Dermis blood vessel endothelial cell (primary cell): ENCODE data around the gene PCLAF. TPM values are rescaled to one million over a fixed set of nuclear protein-coding genes. Genes with fewer than 3 reads are reported as not detected.
A peak's percentile ranks its signal among the peaks of the same experiment; 100 is the strongest.
"Not testable (repeated sequence)": the region's sequence is repeated elsewhere in the genome, so short reads cannot be mapped to it uniquely, and the experiment has no call there.

Experiments
- DNase-seq: peaks from one replicate; pipeline ENCODE4 v3.0.0; 2010
- total RNA-seq: library from RNA; depleted of rRNA; stranded (reverse); fragments of >200 nt; gene quantifications from 2 replicates; pipeline ENCODE4 v1.2.3, GENCODE V29; 2014

PCLAF gene, protein sequence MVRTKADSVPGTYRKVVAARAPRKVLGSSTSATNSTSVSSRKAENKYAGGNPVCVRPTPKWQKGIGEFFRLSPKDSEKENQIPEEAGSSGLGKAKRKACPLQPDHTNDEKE
- 13.4 and 31.2 TPM in 2 replicates for total RNA-seq

- peak; percentile 97 for DNase-seq
Measured at GRCh38 chr15:64381000-64381751, at the start of gene PCLAF. Gene PCLAF, minus strand, starts transcription at chr15:64381441. Its CDS starts 70 bp downstream, at chr15:64381371.

GRCh38 chr15:64430000-64430735 lies 48.9 kb upstream of the PCLAF start:
- DNase-seq: peak; percentile 76

DNA sequence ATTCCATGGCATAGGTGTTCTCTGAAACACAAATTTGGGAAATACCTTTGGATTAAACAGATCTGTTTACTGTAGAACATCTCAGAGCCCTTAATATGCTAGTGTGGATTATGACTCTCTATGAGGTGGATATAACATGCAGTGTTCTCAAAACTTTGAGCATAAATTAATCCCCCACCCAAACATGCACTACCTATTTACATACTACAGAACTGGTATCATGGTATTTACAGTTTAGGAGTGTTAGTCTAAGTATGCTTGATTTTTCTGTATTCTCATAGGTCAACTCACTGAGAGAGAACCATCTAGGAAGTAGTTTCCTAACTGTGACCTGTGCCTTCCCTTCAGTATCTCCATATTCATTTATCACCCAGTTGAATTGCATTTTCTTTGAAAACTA lies 48.2 kb upstream of the PCLAF start:
- no peak for DNase-seq

GRCh38 chr15:64426845-64427465 lies 45.7 kb upstream of the PCLAF start:
- peak; percentile 68 for DNase-seq

DNA sequence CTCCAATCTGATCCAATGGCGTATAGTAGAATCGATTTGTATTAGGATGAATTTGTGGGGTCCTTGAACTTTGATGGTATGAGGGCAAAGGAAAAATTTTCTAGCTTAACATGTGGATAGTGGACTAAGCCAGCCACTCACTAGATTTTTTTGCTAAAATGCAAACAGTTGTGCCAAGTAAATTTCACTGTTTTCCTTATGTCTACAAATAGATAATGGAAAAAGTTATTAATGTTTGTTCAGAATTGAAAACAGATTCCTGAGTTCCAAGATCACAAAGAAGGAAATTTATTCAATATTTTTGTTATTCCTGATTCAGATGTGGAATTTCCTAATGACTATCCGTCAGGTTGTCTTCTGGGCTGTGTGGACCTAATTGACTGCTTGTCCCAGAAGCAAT lies 44.0 kb upstream of the PCLAF start:
- DNase-seq: no peak

- DNase-seq: no peak
Measured at GRCh38 chr15:64423970-64424369, 42.7 kb upstream of the PCLAF start.

- no peak for DNase-seq
Measured at GRCh38 chr15:64422697-64423096, 41.5 kb upstream of the PCLAF start.

DNA sequence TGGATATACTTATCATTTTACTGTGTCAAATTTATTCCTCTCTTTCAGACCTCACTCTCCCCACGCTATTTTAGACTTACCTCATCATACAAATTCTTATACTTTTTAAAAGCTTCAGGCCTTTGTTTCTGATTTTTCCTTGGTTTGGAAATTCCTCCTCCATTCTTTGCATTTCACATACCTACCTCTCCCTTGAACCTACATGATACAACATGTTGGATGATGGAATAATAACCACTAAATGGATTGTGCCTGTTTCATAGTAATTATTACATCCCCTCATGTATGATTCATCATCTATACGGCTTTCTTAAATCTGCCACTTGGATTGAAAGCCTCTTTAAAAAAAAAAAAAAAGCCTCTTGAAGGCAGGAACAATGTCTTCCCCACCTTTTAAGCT lies 31.0 kb upstream of the PCLAF start:
- DNase-seq: no peak

GRCh38 chr15:64400583-64400982 lies 19.3 kb upstream of the PCLAF start:
- no peak for DNase-seq

GRCh38 chr15:64398575-64398974 lies 17.3 kb upstream of the PCLAF start:
- DNase-seq: no peak

GRCh38 chr15:64396789-64397188 lies 15.5 kb upstream of the PCLAF start:
- DNase-seq: no peak

DNA sequence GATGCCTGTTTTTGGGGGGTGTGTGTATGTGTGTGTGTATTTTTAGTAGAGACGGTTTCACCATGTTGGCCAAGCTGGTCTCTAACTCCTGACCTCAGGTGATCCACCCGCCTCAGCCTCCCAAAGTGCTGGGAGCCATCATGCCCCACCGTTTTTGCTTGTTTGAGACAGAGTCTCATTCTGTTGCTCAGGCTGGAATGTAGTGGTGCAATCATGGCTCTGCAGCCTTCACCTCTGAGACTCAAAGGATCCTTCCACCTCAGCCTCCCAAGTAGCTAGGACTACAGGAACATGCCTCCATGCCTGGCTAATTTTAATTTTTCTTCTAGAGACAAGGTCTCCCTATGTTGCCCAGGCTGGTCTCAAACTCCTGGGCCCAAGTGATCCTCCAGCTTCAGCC lies 11.2 kb upstream of the PCLAF start:
- not testable (repeated sequence) for DNase-seq

GRCh38 chr15:64389036-64389435 lies 7.8 kb upstream of the PCLAF start:
- DNase-seq: no peak

- DNase-seq: peak; percentile 98
Measured at GRCh38 chr15:64387562-64388168, 6.4 kb upstream of the PCLAF start, which contains the start of gene TRIP4. Gene TRIP4, plus strand, starts transcription at chr15:64387836. Its CDS starts 28 bp downstream, at chr15:64387864.

DNA sequence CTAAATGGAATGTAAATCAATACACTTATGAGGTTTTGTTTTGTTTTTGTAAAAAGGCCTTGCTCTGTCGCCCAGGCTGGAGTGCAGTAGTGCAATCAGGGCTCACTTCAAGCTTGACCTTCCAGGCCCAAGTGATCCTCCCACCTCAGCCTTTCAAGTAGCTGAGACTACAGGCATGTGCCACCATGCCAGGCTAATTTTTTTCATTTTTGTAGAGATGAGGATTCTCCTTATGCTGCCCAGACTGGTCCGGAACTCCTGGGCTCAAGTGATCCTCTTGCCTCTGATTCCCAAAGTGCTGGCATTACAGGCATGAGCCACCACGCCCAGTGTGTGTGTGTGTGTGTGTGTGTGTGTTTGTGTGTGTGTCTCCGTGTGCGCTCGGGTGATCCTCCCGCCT lies 5.0 kb upstream of the PCLAF start:
- DNase-seq: no peak

DNA sequence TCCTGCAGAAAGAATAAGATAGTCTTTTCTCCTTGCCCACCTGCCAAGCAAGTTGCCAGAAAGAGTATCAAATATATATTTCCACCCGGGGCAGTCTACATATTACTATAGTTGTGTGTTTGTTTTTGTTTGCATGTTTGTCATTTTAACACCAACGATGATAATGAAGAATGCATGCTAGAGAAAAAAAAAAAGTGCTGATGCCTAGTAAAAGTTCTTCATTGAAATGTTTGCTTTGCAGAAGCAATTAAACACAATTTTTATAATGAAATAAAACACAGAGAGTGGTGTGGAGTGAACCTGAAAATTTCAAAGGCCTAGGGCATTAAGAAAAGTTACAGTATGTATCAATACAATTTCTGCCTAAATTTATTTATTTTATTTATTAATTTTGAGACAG lies 2.5 kb upstream of the PCLAF start:
- no peak for DNase-seq

DNA sequence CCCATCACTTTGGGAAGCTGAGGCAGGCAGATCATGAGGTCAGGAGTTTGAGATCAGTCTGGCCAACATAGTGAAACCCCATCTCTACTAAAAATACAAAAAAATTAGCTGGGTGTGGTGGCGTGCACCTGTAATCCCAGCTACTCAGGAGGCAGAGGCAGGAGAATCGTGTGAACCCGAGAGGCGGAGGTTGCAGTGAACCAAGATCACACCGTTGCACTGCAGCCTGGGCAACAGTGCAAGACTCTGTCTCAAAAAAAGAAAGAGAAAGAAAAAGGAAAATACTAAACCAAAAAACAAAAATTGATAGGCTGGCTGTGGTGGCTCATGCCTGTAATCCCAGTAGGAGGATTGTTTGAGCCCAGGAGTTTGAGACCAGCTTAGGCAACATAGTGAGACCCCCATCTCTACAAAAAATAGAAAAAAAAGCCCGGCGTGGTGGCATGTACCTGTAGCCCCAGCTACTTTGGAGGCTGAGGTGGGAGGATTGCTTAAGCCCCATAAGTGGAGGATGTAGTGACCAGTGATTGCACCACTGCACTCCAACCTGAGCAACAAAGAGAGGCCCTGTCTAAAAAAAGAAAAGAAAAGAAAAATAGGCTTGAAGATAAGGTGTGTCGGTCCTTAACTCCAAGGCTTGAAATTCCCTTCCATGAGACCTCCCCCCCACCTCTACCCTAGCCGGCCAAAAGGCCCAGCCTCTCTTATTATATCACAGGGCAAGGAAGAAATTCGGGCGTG lies 941 bp downstream of the PCLAF start:
- DNase-seq: not testable (repeated sequence)

- peak; percentile 24 for DNase-seq
Measured at GRCh38 chr15:64379216-64379960, 1.9 kb downstream of the PCLAF start.

- no peak for DNase-seq
Measured at GRCh38 chr15:64373360-64373759, 7.9 kb downstream of the PCLAF start.

- DNase-seq: not testable (repeated sequence)
Measured at GRCh38 chr15:64371383-64371782, 9.9 kb downstream of the PCLAF start.

DNA sequence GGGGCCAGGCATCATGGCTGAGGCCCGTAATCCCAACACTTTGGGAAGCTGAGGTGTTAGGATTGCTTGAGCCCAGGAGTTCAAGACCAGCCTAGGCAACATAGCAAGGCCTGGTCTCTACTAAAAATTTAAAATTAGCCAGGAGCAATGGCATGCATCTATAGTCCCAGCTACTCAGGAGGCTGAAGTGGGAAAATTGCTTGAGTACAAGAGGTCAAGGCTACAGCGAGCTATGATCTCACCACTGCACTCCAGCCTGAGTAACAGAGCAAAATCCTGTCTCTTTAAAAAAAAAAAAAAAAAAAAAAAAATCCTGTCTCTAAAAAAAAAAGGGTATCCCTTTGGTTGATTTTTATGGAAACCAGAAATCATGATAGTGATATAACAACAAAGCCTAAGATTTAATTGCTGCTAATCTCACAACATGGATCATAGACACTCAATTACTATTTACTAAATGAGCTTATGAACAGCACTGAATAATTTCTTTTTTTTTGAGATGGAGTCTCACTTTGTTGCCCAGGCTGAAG lies 12.1 kb downstream of the PCLAF start:
- no peak for DNase-seq
